ENCODE measurements around the gene CDKN1C.

The CDKN1C gene

DNA sequence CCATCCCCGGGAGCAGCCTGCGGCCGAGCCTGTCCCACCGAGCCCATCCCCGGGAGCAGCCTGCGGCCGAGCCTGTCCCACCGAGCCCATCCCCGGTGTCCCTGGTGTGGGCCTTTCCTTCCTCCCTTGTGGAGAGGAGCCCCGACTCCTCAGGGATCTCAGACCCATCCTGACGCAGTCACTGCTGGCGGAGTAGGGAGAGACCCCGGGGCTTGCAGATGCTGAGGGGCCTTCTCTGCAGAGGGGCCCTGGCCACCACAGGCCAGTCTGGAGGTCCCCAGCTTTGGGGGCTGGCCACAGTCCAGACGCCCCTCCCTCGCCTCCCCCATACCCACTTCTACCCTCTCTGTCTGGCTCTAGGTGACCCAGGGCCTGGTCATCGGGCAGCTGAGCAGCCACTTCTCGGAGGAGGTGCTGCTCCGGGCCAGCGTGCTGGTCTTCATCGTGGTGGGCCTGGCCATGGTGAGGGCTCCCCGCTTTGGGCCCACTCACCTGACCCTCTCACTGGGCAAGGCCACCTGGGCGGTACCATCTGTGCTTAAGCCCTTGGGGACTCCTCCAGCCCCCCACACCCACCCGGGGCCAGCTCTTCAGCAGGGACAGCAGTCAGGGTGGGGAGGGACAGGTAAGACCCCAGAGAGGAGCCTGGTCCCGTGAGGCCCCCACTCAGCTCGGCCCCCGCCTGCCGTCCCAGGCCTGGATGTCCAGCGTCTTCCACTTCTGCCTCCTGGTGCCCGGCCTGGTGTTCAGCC, 36.3 kb upstream of the CDKN1C start:
- TF ChIP-seq, protein P1, sequence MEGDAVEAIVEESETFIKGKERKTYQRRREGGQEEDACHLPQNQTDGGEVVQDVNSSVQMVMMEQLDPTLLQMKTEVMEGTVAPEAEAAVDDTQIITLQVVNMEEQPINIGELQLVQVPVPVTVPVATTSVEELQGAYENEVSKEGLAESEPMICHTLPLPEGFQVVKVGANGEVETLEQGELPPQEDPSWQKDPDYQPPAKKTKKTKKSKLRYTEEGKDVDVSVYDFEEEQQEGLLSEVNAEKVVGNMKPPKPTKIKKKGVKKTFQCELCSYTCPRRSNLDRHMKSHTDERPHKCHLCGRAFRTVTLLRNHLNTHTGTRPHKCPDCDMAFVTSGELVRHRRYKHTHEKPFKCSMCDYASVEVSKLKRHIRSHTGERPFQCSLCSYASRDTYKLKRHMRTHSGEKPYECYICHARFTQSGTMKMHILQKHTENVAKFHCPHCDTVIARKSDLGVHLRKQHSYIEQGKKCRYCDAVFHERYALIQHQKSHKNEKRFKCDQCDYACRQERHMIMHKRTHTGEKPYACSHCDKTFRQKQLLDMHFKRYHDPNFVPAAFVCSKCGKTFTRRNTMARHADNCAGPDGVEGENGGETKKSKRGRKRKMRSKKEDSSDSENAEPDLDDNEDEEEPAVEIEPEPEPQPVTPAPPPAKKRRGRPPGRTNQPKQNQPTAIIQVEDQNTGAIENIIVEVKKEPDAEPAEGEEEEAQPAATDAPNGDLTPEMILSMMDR (conservative IDR thresholded peaks at IDR 0.05; ENCODE audit: low read length): no peak
- H3K4me3 ChIP-seq (ENCODE audit: low read length): no peak overlapping the region
- no peak for DNase-seq (ENCODE audit: low read depth)

DNA sequence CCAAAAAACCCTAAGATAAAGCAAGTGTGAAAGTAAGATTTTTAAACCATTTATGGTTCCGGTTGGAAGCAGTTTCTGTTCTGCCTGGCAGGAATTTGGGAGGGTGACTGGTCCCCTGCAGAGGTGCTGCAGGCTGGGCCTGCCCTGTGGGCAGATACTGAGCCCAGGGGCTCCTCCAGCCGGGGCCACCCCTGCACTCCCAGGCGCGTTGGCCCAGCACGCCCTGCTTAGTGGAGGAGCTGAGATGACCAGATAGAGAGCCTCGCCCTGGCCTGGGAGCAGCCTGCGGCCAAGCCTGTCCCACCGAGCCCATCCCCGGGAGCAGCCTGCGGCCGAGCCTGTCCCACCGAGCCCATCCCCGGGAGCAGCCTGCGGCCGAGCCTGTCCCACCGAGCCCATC, 35.7 kb upstream of the CDKN1C start:
- TF ChIP-seq, protein P1 (conservative IDR thresholded peaks at IDR 0.05; ENCODE audit: low read length): no peak
- no peak for DNase-seq (ENCODE audit: low read depth)
- no peak overlapping the region for H3K4me3 ChIP-seq (ENCODE audit: low read length)

DNA sequence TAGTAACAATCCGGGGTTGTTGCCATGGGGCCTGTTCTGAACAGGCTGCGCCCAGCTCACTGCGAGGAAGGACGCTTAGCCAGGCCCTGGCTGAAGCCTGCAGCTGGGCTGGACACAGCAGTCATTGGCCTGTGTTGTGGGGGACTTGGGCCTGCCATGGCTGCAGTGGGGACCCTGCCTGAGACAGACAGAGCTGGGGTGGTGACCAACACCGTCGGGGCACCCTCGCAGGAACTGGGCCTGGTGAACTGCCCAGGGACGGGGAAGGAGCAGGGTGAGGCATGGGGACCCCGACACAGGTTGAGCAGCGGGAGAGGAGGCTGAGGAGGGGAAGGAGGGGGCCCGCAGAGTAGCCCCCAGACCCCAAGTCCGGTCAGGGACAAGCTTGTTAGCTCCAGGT, 34.8 kb upstream of the CDKN1C start:
- TF ChIP-seq, protein P1 (conservative IDR thresholded peaks at IDR 0.05; ENCODE audit: low read length): no peak
- no peak for DNase-seq (ENCODE audit: low read depth)
- no peak overlapping the region for H3K4me3 ChIP-seq (ENCODE audit: low read length)

DNA sequence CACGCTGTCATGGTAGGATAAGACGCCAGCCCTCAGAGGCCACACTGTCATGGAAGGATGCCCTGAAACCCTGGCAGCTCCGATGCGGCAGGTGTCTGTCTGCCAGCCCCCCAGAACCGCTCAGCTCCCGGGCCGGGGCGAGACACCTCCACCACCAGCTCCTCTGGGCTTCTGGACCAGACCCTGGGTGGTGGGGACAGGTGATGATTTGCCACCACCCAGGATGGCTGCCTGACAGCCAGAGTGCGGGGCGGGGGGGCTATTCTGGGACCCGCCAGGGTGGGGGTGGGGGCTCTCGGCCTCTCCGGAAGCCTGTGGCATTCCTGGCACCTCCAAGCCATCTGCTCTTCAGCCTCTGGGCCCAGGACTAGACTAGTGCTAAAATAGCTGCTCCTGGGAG, 34.3 kb upstream of the CDKN1C start:
- TF ChIP-seq, protein P1 (conservative IDR thresholded peaks at IDR 0.05; ENCODE audit: low read length): no peak
- DNase-seq (ENCODE audit: low read depth): no peak
- H3K4me3 ChIP-seq (ENCODE audit: low read length): no peak overlapping the region

DNA sequence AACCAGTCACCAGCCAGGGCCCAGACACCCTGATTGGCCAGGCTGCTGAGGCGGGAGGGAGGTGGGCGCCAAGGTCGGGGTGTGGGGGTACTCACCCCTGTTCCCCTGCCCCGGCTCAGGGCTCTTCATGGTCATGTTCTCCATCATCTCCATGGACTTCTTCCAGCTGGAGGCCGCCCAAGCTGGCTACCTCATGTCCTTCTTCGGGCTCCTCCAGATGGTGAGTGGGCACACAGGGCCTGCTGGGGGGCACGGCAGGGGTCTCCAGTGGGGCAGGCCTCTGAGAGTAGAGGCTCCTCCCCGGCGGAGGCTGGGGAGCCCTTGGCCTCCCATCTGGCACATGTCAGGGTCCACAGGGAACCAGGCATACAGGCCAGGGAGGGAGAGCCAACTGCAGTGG, 33.6 kb upstream of the CDKN1C start:
- TF ChIP-seq, protein P1 (conservative IDR thresholded peaks at IDR 0.05; ENCODE audit: low read length): no peak
- DNase-seq (ENCODE audit: low read depth): no peak

DNA sequence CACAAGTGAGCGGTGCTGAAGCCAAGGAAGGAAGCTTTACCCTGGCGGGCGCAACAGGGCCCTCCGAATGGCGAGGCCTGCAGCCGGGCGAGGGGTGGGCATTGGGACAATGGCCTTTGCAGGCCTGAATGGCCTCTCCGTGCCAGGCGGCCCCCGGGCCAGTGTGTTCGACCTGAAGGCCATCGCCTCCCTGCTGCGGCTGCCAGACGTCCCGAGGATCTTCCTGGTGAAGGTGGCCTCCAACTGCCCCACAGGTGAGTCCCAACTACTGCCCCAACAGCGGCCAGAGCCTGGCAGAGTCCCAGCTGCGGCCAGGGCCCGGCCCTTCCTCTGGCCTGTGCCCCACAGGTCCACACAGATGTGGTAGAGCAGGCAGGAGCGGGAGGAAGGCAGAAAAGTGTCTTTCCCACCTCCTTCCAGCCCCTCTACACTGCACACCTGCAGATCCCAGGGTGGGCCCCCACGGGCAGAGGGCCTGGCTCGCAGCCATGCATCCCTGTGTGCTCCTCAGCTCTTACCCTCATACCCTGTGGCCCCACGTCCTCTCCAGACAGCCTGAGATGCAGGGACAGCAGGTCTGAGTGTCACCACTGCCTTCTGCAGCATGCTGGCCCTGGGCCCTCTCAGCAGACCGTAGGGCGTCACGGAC, 32.4 kb upstream of the CDKN1C start:
- TF ChIP-seq, protein P1 (conservative IDR thresholded peaks at IDR 0.05; ENCODE audit: low read length): no peak
- no peak overlapping the region for H3K4me3 ChIP-seq (ENCODE audit: low read length)
- no peak for DNase-seq (ENCODE audit: low read depth)

More for the DNA sequence above, 33.6 kb upstream of the CDKN1C start:
- no peak overlapping the region for H3K4me3 ChIP-seq (ENCODE audit: low read length)

Data from AG10803 (cell line).